Brain microvascular endothelial cell (primary cell): ENCODE measurements around the gene KLHL36.

ENCODE experiments used
- DNase-seq: peaks from one replicate; pipeline ENCODE4 v3.0.0-alpha.2; 2020
- H3K27ac ChIP-seq: fragments of 250-450 bp; sonication (Bioruptor Pico); 2 replicates; pipeline ENCODE4 v1.5.1; 2020; ENCODE audit warnings: mild to moderate bottlenecking, moderate library complexity
- H3K27me3 ChIP-seq: fragments of 250-450 bp; sonication (Bioruptor Pico); replicated peaks from 2 replicates; pipeline ENCODE4 v1.5.1; 2020; ENCODE audit warnings: mild to moderate bottlenecking
- H3K36me3 ChIP-seq: fragments of 250-450 bp; sonication (Bioruptor Pico); replicated peaks from 2 replicates; pipeline ENCODE4 v1.5.1; 2020; ENCODE audit warnings: mild to moderate bottlenecking
- H3K4me3 ChIP-seq: 2 replicates; pipeline ENCODE4 v1.5.1; 2011; ENCODE audit warnings: low read depth, mild to moderate bottlenecking, control low read depth, low read length, moderate library complexity
- CTCF ChIP-seq: IDR thresholded peaks from 2 replicates; pipeline ENCODE4 v1.5.1; 2011; ENCODE audit warnings: low read depth, mild to moderate bottlenecking, moderate library complexity, low read length, control low read depth, inconsistent platforms; ENCODE audit errors: missing control alignments
- in situ Hi-C: cut with HindIII; loops from 2 replicates; pipeline ENCODE4 v1.10.0; 2017; ENCODE audit warnings: low sequenced_read_pairs, low pct_ligation_motif_present

KLHL36 gene

DNA sequence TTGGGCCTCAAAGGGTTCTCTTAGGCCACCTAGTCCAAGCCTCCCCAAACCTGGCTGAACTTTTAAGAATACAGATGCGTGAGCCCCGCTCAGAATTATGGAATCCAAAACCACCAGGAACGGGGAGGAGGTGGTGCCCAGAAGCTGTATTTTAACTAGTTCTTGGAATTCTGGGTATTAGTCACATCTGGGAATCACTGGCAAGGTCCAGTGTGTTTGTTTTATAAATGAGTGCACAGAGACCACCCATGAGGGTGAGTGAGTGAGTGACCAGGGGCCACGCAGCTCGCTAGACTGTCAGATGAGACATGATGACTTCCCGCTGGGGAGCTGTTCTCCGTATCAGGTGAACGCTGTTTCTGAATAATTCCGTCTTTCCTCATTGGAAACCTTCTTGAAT, 14.2 kb downstream of the KLHL36 start:
- Histone ChIP-seq H3K36me3 (peaks cover 48% of the 10 kb centered on the region), H3K27me3 (no peaks in the 10 kb centered on the region), H3K4me3 (no peak overlapping the region), H3K27ac (no peak overlapping the region)
- no peak for TF ChIP-seq CTCF
- no peak for DNase-seq
- in situ Hi-C loops, result no loop called here

- no peak for DNase-seq
- in situ Hi-C loops, result no loop called here
- no peaks in the 10 kb centered on the region for H3K27me3 ChIP-seq
- TF ChIP-seq CTCF, result no peak
- no peak overlapping the region for H3K27ac ChIP-seq
- H3K36me3 ChIP-seq, result peaks cover 38% of the 10 kb centered on the region
- H3K4me3 ChIP-seq, result no peak overlapping the region
Measured at GRCh38 chr16:84663433-84664101, 15.3 kb downstream of the KLHL36 start.

GRCh38 chr16:84665359-84665758, 17.0 kb downstream of the KLHL36 start:
- no peak for DNase-seq
- H3K4me3 ChIP-seq, result no peak overlapping the region
- H3K27me3 ChIP-seq, result no peaks in the 10 kb centered on the region
- H3K36me3 ChIP-seq, result peaks cover 23% of the 10 kb centered on the region
- no peak overlapping the region for H3K27ac ChIP-seq
- in situ Hi-C loops, result no loop called here
- TF ChIP-seq CTCF, result no peak

DNA sequence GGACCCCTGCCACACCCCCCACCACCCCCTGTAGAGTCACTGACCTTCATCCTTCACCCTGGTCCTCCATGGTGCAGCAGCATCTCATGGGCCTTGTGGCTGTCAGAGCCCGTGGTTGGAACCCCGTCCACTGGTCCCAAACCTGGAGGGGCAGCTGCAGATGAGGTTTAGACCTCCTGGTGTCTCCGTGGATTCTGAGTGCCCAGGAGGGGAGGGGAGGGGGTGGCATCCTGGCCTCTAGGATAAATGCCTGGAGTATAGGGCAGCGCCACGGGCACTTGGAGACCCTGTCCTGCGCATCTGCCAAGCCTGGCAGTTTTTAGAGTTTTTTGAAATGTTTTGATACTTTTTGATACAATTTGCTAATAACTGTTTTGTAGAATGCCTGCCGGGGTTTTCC, 17.5 kb downstream of the KLHL36 start:
- Histone ChIP-seq H3K36me3 (peaks cover 18% of the 10 kb centered on the region), H3K27ac (no peak overlapping the region), H3K4me3 (no peak overlapping the region), H3K27me3 (no peaks in the 10 kb centered on the region)
- in situ Hi-C loops, result no loop called here
- TF ChIP-seq CTCF, result no peak
- DNase-seq, result no peak

GRCh38 chr16:84667600-84668309, 19.4 kb downstream of the KLHL36 start:
- DNase-seq, result no peak
- TF ChIP-seq CTCF, result no peak
- H3K27ac ChIP-seq, result no peak overlapping the region
- no peaks in the 10 kb centered on the region for H3K27me3 ChIP-seq
- in situ Hi-C loops, result no loop called here
- no peak overlapping the region for H3K4me3 ChIP-seq
- H3K36me3 ChIP-seq, result peaks cover 6% of the 10 kb centered on the region
